HepG2 (cell line): ENCODE measurements around the gene AUH. TPM values are rescaled to one million over a fixed set of nuclear protein-coding genes. Genes with fewer than 3 reads are reported as not detected.

Experiments
- ATAC-seq: fragments of 200-7000 bp; cut with Tn5 transposase; 3 replicates; pipeline ENCODE4 v1.9.1; 2020; ENCODE audit warnings: mild to moderate bottlenecking, moderate library complexity
- BruUV-seq: library from RNA; stranded (reverse); fragments of 400-500 nt; replicated peaks from 2 replicates; lab custom pipeline; 2021; lab: Mats Ljungman, UMichigan
- CTCF ChIA-PET: fragments of 300-600 bp; formaldehyde crosslinking; extraction: SDS; loops from one replicate; lab custom pipeline; 2021; ENCODE audit warnings: low total read pairs, inconsistent platforms, low intra/inter-chr PET ratio; lab: Yijun Ruan, JAX
- POLR2A ChIA-PET: fragments of 350-600 bp; sonication (Branson Sonifier 250); formaldehyde crosslinking; loops from one replicate; lab custom pipeline; 2020; ENCODE audit warnings: antibody characterized with exemption, inconsistent platforms; lab: Yijun Ruan, JAX
- DNase-seq: peaks from one replicate; pipeline ENCODE4 v3.0.0-alpha.2; 2015; ENCODE audit warnings: low spot score
- FAIRE-seq: peaks from 3 replicates; lab custom pipeline; 2011; peaks lifted over from hg19 to GRCh38; lab: Jason Lieb, UNC
- H2AFZ ChIP-seq: one replicate; pipeline ENCODE4 v1.6.1; 2011; ENCODE audit warnings: low read length, inconsistent platforms
- H3K27ac ChIP-seq: fragments of 300-600 bp; 3 replicates; pipeline ENCODE4 v1.8.0; 2011; ENCODE audit warnings: mixed run types, mild to moderate bottlenecking, mixed read lengths, low read length, inconsistent platforms; ENCODE audit not compliant: insufficient read depth; ENCODE audit errors: extremely low read length
- H3K27me3 ChIP-seq, 2 experiments: fragments of 200-600 bp in 1 of 2; 2 replicates in 1 of 2; 3 replicates in 1 of 2; pipeline versions ENCODE4 v1.6.0 to v1.8.0; 2011; ENCODE audit warnings: low read length in 2 of 2, mild to moderate bottlenecking in 2 of 2, moderate library complexity in 2 of 2, inconsistent platforms in 1 of 2; ENCODE audit not compliant: insufficient read depth in 2 of 2, control insufficient read depth in 1 of 2
- H3K36me3 ChIP-seq, 2 experiments: fragments of 200-600 bp in 1 of 2; replicated peaks in 1 of 2; 2 replicates in 1 of 2; 3 replicates in 1 of 2; pipeline versions ENCODE4 v1.5.1 to v1.8.0; 2011; ENCODE audit warnings: low read length in 2 of 2, inconsistent platforms in 1 of 2; ENCODE audit not compliant: insufficient read depth in 2 of 2, control insufficient read depth in 1 of 2
- H3K4me1 ChIP-seq: 2 replicates; pipeline ENCODE4 v1.5.1; 2012; ENCODE audit warnings: low read length, inconsistent platforms; ENCODE audit not compliant: insufficient read depth
- H3K4me2 ChIP-seq: 2 replicates; pipeline ENCODE4 v1.6.0; 2011; ENCODE audit warnings: low read depth, low read length, inconsistent platforms
- H3K4me3 ChIP-seq, 3 experiments: fragments of 200-600 bp in 1 of 3; sonication (generic), shearing (Covaris generic) in 1 of 3; replicated peaks in 1 of 3; 2 replicates each; pipeline ENCODE4 v1.5.1; 2011 to 2016; ENCODE audit warnings: low read length in 3 of 3, inconsistent platforms in 2 of 3, low read depth in 2 of 3, mild to moderate bottlenecking in 2 of 3, control low read depth in 1 of 3, mixed read lengths in 1 of 3; ENCODE audit not compliant: insufficient read depth in 1 of 3
- H3K79me2 ChIP-seq: one replicate; pipeline ENCODE4 v1.6.1; 2011; ENCODE audit warnings: low read length, inconsistent platforms; ENCODE audit not compliant: insufficient read depth
- H3K9ac ChIP-seq: 2 replicates; pipeline ENCODE4 v1.6.0; 2011; ENCODE audit warnings: mild to moderate bottlenecking, low read depth, low read length, inconsistent platforms; ENCODE audit not compliant: insufficient read depth
- H3K9me3 ChIP-seq: 2 replicates; pipeline ENCODE4 v1.5.1; 2012; ENCODE audit warnings: mild to moderate bottlenecking, low read length
- H4K20me1 ChIP-seq: 2 replicates; pipeline ENCODE4 v1.6.0; 2011; ENCODE audit warnings: inconsistent platforms, mild to moderate bottlenecking, low read length, moderate library complexity; ENCODE audit not compliant: insufficient read depth
- FOSL1 ChIP-seq: sonication (generic); formaldehyde crosslinking; IDR thresholded peaks from 2 replicates; pipeline ENCODE4 v1.9.0; 2021; ENCODE audit warnings: missing genetic modification reagents, borderline replicate concordance
- GTF3A ChIP-seq: sonication (generic); formaldehyde crosslinking; conservative IDR thresholded peaks from 2 replicates; pipeline ENCODE4 v1.4.0; 2020; ENCODE audit warnings: mild to moderate bottlenecking, missing genetic modification reagents
- NCOA5 ChIP-seq: sonication (generic); formaldehyde crosslinking; IDR thresholded peaks from 2 replicates; pipeline ENCODE4 v1.4.0; 2020; ENCODE audit warnings: missing genetic modification reagents
- RFXAP ChIP-seq: sonication (generic); formaldehyde crosslinking; IDR thresholded peaks from 2 replicates; pipeline ENCODE4 v1.4.0; 2020; ENCODE audit warnings: missing genetic modification reagents, borderline replicate concordance
- ZNF713 ChIP-seq: sonication (generic); formaldehyde crosslinking; IDR thresholded peaks from 2 replicates; pipeline ENCODE4 v1.4.0; 2020; ENCODE audit warnings: mild to moderate bottlenecking, missing genetic modification reagents
- ZNF737 ChIP-seq: sonication (generic); formaldehyde crosslinking; IDR thresholded peaks from 2 replicates; pipeline ENCODE4 v1.5.0; 2020; ENCODE audit warnings: missing genetic modification reagents, mild to moderate bottlenecking, borderline replicate concordance
- ZNF75D ChIP-seq: sonication (generic); formaldehyde crosslinking; IDR thresholded peaks from 2 replicates; pipeline ENCODE4 v1.8.1; 2023; ENCODE audit warnings: missing genetic modification reagents, mild to moderate bottlenecking, borderline replicate concordance
- WGBS: methylation state at CpG from one replicate; pipeline ENCODE4 v1.1.6; 2017; ENCODE audit warnings: low lambda C conversion rate; 5-methylcytosine and 5-hydroxymethylcytosine counted together
- in situ Hi-C: cut with HindIII; loops from 2 replicates; pipeline ENCODE4 v1.10.0; 2017; ENCODE audit warnings: low pct_unique_long_range_greater_than_20kb; ENCODE audit not compliant: extremely low pct_ligation_motif_present
- intact Hi-C: fragments of 100-400 bp; cut with micrococcal nuclease; formaldehyde crosslinking; loops from one replicate; pipeline ENCODE4 v1.10.0; 2022; ENCODE audit not compliant: unreplicated experiment
- polyA plus RNA-seq, 8 experiments: library from polyadenylated mRNA; depleted of rRNA in 3 of 8; stranded (reverse) in 7 of 8; unstranded in 1 of 8; fragments of >200 nt; fragmentation: Illumina TruSeq in 4 of 8; extraction: Trizol in 4 of 8; gene quantifications; 2 replicates each; pipeline versions ENCODE4 v1.2.1 to v1.2.3, GENCODE V29; 2011 to 2016; ENCODE audit warnings: low read depth in 4 of 8, missing spikeins in 1 of 8, mixed read lengths in 1 of 8; ENCODE audit not compliant: insufficient read depth in 1 of 8
- total RNA-seq, 5 experiments: library from RNA; depleted of rRNA; stranded (reverse); fragments of >200 nt; fragmentation: Illumina TruSeq; extraction: Trizol; gene quantifications; 2 replicates each; pipeline ENCODE4 v1.2.3, GENCODE V29; 2016; ENCODE audit warnings: low read depth in 1 of 5
- TF ChIP-seq, protein P1 (sequence below): sonication (generic); formaldehyde crosslinking; conservative IDR thresholded peaks from 2 replicates; pipeline ENCODE4 v1.8.0; 2022; ENCODE audit warnings: low read depth, missing genetic modification reagents
- TF ChIP-seq, protein P2 (sequence below): IDR thresholded peaks from 2 replicates; pipeline ENCODE4 v1.6.1; 2012; ENCODE audit warnings: inconsistent platforms
- TF ChIP-seq, protein P3 (sequence below): fragments of 450-650 bp; IDR thresholded peaks from 2 replicates; pipeline ENCODE4 v1.6.1; 2017
- TF ChIP-seq, protein P4 (sequence below): sonication (generic); formaldehyde crosslinking; IDR thresholded peaks from 2 replicates; pipeline ENCODE4 v1.4.0; 2020; ENCODE audit warnings: mild to moderate bottlenecking, missing genetic modification reagents

AUH gene
- total and polyA plus RNA-seq, 2 of the 13 experiments (the other 11 are each of a cell fraction or from before 2014, with no cell fraction given) = 25.8 to 31.9 TPM

DNA sequence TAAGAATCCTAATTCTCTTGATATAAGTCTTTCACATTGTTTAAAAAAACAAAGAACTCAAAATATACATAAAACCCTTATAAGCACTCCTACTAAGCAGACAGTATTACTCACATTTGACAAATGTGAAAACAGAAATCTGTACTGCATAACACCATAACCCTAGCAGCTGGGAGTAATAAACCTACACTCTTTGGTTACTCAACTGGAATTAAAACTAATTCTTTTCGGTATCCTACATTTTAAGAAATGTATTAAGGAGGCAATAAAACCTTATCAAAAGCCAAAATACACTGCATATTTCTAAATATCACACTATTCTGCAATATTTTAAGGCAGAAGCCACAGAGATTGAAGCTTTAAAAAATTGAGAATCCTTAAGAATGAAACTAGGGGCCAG is 6.8 kb downstream of the AUH start:
- DNase-seq (no peak), FAIRE-seq (no peak), ATAC-seq (no peak)
- intact Hi-C loops (no loop called here), in situ Hi-C loops (no loop called here)
- Histone ChIP-seq H3K27ac (no peak overlapping the region), H3K4me3 (no peak overlapping the region), H4K20me1 (peaks cover 16% of the 10 kb centered on the region; the same call in 1 of the 2 replicates), H3K27me3 (no peaks in the 10 kb centered on the region), H3K4me2 (no peak overlapping the region), H3K36me3 (peaks cover 18 to 53% of the 10 kb centered on the region in 2 experiments), H3K9ac (no peak overlapping the region), H3K79me2 (peaks cover 75% of the 10 kb centered on the region), H2AFZ (no peak overlapping the region), H3K4me1 (peaks cover 38% of the 10 kb centered on the region), H3K9me3 (no peaks in the 10 kb centered on the region)
- CTCF ChIA-PET = no interaction called here
- BruUV-seq = no TSS peak
- TF ChIP-seq, protein P1, sequence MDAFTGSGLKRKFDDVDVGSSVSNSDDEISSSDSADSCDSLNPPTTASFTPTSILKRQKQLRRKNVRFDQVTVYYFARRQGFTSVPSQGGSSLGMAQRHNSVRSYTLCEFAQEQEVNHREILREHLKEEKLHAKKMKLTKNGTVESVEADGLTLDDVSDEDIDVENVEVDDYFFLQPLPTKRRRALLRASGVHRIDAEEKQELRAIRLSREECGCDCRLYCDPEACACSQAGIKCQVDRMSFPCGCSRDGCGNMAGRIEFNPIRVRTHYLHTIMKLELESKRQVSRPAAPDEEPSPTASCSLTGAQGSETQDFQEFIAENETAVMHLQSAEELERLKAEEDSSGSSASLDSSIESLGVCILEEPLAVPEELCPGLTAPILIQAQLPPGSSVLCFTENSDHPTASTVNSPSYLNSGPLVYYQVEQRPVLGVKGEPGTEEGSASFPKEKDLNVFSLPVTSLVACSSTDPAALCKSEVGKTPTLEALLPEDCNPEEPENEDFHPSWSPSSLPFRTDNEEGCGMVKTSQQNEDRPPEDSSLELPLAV (CRISPR knock-in tag) = no peak
- TF ChIP-seq NCOA5 (CRISPR knock-in tag) = no peak
- no peak for TF ChIP-seq GTF3A (CRISPR knock-in tag)
- no peak for TF ChIP-seq FOSL1 (CRISPR knock-in tag)
- TF ChIP-seq, protein P2, sequence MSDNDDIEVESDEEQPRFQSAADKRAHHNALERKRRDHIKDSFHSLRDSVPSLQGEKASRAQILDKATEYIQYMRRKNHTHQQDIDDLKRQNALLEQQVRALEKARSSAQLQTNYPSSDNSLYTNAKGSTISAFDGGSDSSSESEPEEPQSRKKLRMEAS = no peak
- TF ChIP-seq ZNF737 (CRISPR knock-in tag) = no peak
- no peak for TF ChIP-seq ZNF713 (CRISPR knock-in tag)
- TF ChIP-seq, protein P3, sequence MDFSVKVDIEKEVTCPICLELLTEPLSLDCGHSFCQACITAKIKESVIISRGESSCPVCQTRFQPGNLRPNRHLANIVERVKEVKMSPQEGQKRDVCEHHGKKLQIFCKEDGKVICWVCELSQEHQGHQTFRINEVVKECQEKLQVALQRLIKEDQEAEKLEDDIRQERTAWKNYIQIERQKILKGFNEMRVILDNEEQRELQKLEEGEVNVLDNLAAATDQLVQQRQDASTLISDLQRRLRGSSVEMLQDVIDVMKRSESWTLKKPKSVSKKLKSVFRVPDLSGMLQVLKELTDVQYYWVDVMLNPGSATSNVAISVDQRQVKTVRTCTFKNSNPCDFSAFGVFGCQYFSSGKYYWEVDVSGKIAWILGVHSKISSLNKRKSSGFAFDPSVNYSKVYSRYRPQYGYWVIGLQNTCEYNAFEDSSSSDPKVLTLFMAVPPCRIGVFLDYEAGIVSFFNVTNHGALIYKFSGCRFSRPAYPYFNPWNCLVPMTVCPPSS = no peak
- no peak for TF ChIP-seq ZNF75D (CRISPR knock-in tag)
- no peak for TF ChIP-seq RFXAP (CRISPR knock-in tag)
- TF ChIP-seq, protein P4, sequence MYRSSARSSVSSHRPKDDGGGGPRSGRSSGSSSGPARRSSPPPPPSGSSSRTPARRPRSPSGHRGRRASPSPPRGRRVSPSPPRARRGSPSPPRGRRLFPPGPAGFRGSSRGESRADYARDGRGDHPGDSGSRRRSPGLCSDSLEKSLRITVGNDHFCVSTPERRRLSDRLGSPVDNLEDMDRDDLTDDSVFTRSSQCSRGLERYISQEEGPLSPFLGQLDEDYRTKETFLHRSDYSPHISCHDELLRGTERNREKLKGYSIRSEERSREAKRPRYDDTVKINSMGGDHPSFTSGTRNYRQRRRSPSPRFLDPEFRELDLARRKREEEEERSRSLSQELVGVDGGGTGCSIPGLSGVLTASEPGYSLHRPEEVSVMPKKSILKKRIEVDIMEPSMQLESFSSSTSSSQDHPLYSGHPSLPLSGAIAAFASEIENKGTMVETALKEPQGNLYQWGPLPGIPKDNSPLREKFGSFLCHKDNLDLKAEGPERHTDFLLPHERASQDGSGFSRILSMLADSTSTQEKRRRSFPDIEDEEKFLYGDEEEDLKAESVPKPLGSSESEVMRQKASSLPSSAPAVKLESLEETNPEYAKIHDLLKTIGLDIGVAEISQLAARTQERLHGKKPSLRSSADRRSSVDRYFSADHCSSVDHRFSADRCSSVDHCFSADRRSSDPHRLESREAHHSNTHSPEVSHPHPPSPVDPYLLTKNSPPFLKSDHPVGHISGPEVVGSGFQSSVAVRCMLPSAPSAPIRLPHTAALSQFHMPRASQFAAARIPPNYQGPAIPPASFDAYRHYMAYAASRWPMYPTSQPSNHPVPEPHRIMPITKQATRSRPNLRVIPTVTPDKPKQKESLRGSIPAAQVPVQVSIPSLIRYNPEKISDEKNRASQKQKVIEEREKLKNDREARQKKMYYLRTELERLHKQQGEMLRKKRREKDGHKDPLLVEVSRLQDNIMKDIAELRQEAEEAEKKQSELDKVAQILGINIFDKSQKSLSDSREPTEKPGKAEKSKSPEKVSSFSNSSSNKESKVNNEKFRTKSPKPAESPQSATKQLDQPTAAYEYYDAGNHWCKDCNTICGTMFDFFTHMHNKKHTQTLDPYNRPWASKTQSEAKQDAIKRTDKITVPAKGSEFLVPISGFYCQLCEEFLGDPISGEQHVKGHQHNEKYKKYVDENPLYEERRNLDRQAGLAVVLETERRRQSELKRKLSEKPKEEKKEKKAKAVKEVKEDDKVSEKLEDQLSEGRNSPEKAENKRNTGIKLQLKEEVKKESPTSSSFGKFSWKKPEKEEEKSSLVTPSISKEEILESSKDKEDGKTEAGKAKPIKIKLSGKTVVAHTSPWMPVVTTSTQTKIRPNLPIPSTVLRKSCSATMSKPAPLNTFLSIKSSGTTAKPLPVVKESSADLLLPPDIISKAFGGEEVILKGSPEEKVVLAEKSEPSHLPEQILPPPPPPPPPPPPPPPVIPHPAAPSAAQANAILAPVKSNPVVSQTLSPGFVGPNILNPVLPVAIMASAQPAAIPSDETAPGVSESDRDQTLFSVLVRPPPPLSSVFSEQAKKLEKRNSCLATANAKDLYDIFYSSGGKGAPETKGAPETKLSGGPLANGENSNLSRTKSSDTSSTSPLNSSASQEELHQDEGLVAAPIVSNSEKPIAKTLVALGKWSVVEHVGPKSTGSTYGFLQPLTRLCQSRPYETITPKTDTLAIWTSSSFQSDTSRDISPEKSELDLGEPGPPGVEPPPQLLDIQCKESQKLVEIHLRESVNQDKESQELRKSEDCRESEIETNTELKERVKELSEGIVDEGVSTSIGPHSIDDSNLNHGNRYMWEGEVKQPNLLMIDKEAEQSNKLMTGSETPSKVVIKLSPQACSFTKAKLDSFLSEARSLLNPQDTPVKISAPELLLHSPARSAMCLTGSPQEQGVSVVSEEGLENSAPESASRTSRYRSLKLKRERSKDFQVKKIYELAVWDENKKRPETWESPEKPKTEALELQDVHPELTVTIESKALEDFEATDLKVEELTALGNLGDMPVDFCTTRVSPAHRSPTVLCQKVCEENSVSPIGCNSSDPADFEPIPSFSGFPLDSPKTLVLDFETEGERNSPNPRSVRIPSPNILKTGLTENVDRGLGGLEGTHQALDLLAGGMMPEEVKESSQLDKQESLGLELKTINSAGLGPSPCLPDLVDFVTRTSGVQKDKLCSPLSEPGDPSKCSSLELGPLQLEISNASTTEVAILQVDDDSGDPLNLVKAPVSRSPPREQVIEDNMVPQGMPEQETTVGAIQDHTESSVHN (CRISPR knock-in tag) = no peak
- POLR2A ChIA-PET = no interaction called here
- 97% methylated on average over 1 of the region's 1 CpG for WGBS
